Bronchial epithelial cell (primary cell): ENCODE results near the gene MAVS. TPM values are rescaled to one million over a fixed set of nuclear protein-coding genes. Genes with fewer than 3 reads are reported as not detected.
"Not testable (repeated sequence)": the region's sequence is repeated elsewhere in the genome, so short reads cannot be mapped to it uniquely, and the experiment has no call there.

ENCODE experiments used
- DNase-seq: peaks from one replicate; pipeline ENCODE4 v3.0.0-alpha.2; 2010; ENCODE audit warnings: low read depth
- FAIRE-seq: peaks from 2 replicates; lab custom pipeline; 2011; peaks lifted over from hg19 to GRCh38; lab: Jason Lieb, UNC
- H3K27me3 ChIP-seq: 2 replicates; pipeline ENCODE4 v1.5.1; 2011; ENCODE audit warnings: low read length; ENCODE audit not compliant: control insufficient read depth, insufficient read depth
- H3K36me3 ChIP-seq: 2 replicates; pipeline ENCODE4 v1.5.1; 2011; ENCODE audit warnings: low read length; ENCODE audit not compliant: control insufficient read depth, insufficient read depth
- H3K4me3 ChIP-seq: 2 replicates; pipeline ENCODE4 v1.5.1; 2011; ENCODE audit warnings: mild to moderate bottlenecking, low read depth, low read length, control low read depth
- CTCF ChIP-seq: IDR thresholded peaks from 2 replicates; pipeline ENCODE4 v1.5.1; 2011; ENCODE audit warnings: mild to moderate bottlenecking, moderate library complexity, low read length, control low read depth, inconsistent platforms; ENCODE audit not compliant: insufficient read depth, severe bottlenecking
- total RNA-seq: library from RNA; depleted of rRNA; stranded (reverse); fragments of >200 nt; gene quantifications from 2 replicates; pipeline ENCODE4 v1.2.1, GENCODE V29; 2014

MAVS gene
- total RNA-seq, 1 donor from 2014 or later: 9.7 TPM

- Histone ChIP-seq H3K4me3 (no peak overlapping the region), H3K36me3 (no peaks in the 10 kb centered on the region), H3K27me3 (no peaks in the 10 kb centered on the region)
- DNase-seq (no peak), FAIRE-seq (no peak)
- no peak for TF ChIP-seq CTCF
Observed at GRCh38 chr20:3836132-3836531, 10.5 kb upstream of the MAVS start.

GRCh38 chr20:3839328-3839727 lies 7.3 kb upstream of the MAVS start:
- DNase-seq: no peak
- FAIRE-seq: no peak
- H3K27me3 ChIP-seq: no peaks in the 10 kb centered on the region
- no peak for TF ChIP-seq CTCF
- H3K4me3 ChIP-seq: no peak overlapping the region
- no peaks in the 10 kb centered on the region for H3K36me3 ChIP-seq

- DNase-seq: peak; percentile 53
- not testable (repeated sequence) for H3K36me3 ChIP-seq, H3K27me3 ChIP-seq, H3K4me3 ChIP-seq, FAIRE-seq
Observed at GRCh38 chr20:3840201-3840600, 6.4 kb upstream of the MAVS start.

- FAIRE-seq: no peak
- Histone ChIP-seq H3K4me3 (no peak overlapping the region), H3K36me3 (no peaks in the 10 kb centered on the region), H3K27me3 (no peaks in the 10 kb centered on the region)
- DNase-seq: no peak
- TF ChIP-seq CTCF: no peak
Observed at GRCh38 chr20:3842348-3842930, 4.2 kb upstream of the MAVS start.

- FAIRE-seq (no peak), DNase-seq (peak; percentile 49)
- Histone ChIP-seq H3K27me3 (no peaks in the 10 kb centered on the region), H3K36me3 (no peaks in the 10 kb centered on the region), H3K4me3 (no peak overlapping the region)
- TF ChIP-seq CTCF: no peak
Observed at GRCh38 chr20:3843490-3843889, 3.1 kb upstream of the MAVS start.

GRCh38 chr20:3843990-3844619 lies 2.5 kb upstream of the MAVS start:
- H3K27me3 ChIP-seq, H3K36me3 ChIP-seq, FAIRE-seq, H3K4me3 ChIP-seq, DNase-seq: not testable (repeated sequence)

GRCh38 chr20:3846378-3846739 lies 275 bp upstream of the MAVS start:
- H3K27me3 ChIP-seq: no peaks in the 10 kb centered on the region
- no peaks in the 10 kb centered on the region for H3K36me3 ChIP-seq
- DNase-seq (no peak), FAIRE-seq (no peak)
- no peak for TF ChIP-seq CTCF
- H3K4me3 ChIP-seq: peak overlapping the region; percentile 98
